Stimulated activated CD4-positive, alpha-beta T cell treated with anti-CD3 and anti-CD28 coated beads, Interleukin-4, amount 100 ng/mL, for 48 hours (primary cell): ENCODE data around the gene CDADC1.
"Not testable (repeated sequence)": the region's sequence is repeated elsewhere in the genome, so short reads cannot be mapped to it uniquely, and the experiment has no call there.

ENCODE experiments used
- DNase-seq, 2 donors: peaks; one replicate each; pipeline ENCODE4 v3.0.0-alpha.2; 2020; ENCODE audit warnings: low read depth in 2 of 2

The CDADC1 gene

GRCh38 chr13:49315756-49316482 lies 68.2 kb downstream of the CDADC1 start:
- no peak for DNase-seq

GRCh38 chr13:49319551-49319950 lies 71.8 kb downstream of the CDADC1 start:
- DNase-seq, result no peak

- no peak for DNase-seq
Observed at GRCh38 chr13:49319951-49320350, 72.2 kb downstream of the CDADC1 start.

GRCh38 chr13:49320975-49321374 lies 73.2 kb downstream of the CDADC1 start:
- DNase-seq, result no peak

- no peak for DNase-seq
Observed at GRCh38 chr13:49322702-49323101, 75.0 kb downstream of the CDADC1 start.

- DNase-seq, result no peak
Observed at GRCh38 chr13:49323344-49323743, 75.6 kb downstream of the CDADC1 start.

- DNase-seq, result no peak
Observed at GRCh38 chr13:49326222-49326917, 78.6 kb downstream of the CDADC1 start.

- not testable (repeated sequence) for DNase-seq
Observed at GRCh38 chr13:49327145-49327544, 79.4 kb downstream of the CDADC1 start.

GRCh38 chr13:49329831-49330545 lies 82.3 kb downstream of the CDADC1 start:
- DNase-seq, result no peak

- no peak for DNase-seq
Observed at GRCh38 chr13:49330546-49330864, 82.8 kb downstream of the CDADC1 start.

- no peak for DNase-seq
Observed at GRCh38 chr13:49336655-49337054, 88.9 kb downstream of the CDADC1 start.

- no peak for DNase-seq
Observed at GRCh38 chr13:49340161-49340560, 92.4 kb downstream of the CDADC1 start.

- DNase-seq, result no peak
Observed at GRCh38 chr13:49341517-49341916, 93.8 kb downstream of the CDADC1 start.

- DNase-seq, result no peak
Observed at GRCh38 chr13:49341941-49342340, 94.2 kb downstream of the CDADC1 start.

GRCh38 chr13:49342454-49342853 lies 94.7 kb downstream of the CDADC1 start:
- DNase-seq, result no peak
